ENCODE results near the gene TMEM266.

TMEM266 gene

DNA sequence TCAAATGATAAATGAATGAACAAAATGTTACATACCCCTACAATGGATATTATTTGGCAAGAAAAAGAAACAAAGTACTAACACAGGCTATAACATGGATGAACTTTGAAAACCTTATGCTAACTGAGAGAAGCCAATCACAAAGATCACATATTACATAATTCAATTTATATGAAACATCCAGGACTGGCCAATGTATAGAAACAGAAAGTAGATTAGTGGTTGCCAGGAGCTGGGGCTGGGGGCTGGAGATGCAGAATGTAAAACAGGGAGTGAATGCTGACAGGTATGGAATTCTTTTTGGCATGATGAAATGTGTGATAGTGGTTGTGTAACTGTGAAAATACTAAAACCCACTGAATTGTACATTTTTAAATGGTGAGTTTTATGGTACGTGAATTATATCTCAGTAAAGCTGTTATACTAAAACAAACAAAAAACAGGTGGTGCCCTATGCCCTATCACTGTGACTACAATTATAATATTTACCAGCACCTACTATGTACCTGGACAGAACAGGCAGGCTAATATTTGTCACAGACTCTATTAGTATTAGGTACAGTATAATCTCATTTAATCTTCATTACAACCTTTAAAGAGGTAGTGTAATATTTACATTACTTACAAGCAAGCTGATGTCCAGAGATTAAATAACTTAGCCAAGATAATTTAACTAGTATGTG lies 161.4 kb downstream of the TMEM266 start:
- peaks cover 17% of the 10 kb centered on the region; the same call in 1 of the 2 replicates for H3K9me3 ChIP-seq
- no peak overlapping the region for H3K27ac ChIP-seq
- no peak overlapping the region for H3K4me2 ChIP-seq
- TF ChIP-seq Cebpa-rat (IDR thresholded peaks at IDR 0.05) = no peak
- no peaks in the 10 kb centered on the region for H3K27me3 ChIP-seq
- no peak overlapping the region for H3K4me3 ChIP-seq
- no peak overlapping the region for H3K9ac ChIP-seq
- no peaks in the 10 kb centered on the region for H3K4me1 ChIP-seq
- H4K20me1 ChIP-seq = no peaks in the 10 kb centered on the region
- H3K36me3 ChIP-seq = peaks cover 88% of the 10 kb centered on the region

DNA sequence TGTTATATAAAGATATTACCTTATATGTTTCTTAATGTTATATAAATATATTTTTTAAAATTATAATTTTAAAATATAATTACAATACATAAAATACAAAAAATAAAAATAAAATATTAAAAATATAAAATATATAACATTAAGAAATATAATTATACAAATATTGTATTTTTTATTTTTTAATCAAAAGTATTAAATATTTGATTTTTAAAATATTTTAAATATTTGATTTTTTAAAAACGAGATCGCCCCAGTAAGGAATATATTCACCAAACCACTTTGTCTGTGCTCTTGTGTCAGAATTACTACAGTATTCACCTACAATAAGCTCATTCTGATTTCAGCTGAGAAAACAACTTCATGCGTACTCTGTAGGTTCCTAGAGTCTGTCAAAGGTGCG lies 162.4 kb downstream of the TMEM266 start:
- no peak overlapping the region for H3K9ac ChIP-seq
- H3K27me3 ChIP-seq = no peaks in the 10 kb centered on the region
- H3K4me1 ChIP-seq = no peaks in the 10 kb centered on the region
- H3K27ac ChIP-seq = no peak overlapping the region
- no peak overlapping the region for H3K4me2 ChIP-seq
- peaks cover 88% of the 10 kb centered on the region for H3K36me3 ChIP-seq
- no peaks in the 10 kb centered on the region for H4K20me1 ChIP-seq
- TF ChIP-seq Cebpa-rat (IDR thresholded peaks at IDR 0.05) = no peak
- H3K9me3 ChIP-seq = peaks cover 17% of the 10 kb centered on the region; the same call in 1 of the 2 replicates
- H3K4me3 ChIP-seq = no peak overlapping the region

- H3K27me3 ChIP-seq = no peaks in the 10 kb centered on the region
- H3K27ac ChIP-seq = no peak overlapping the region
- no peak overlapping the region for H3K4me3 ChIP-seq
- H4K20me1 ChIP-seq = no peaks in the 10 kb centered on the region
- H3K4me1 ChIP-seq = no peaks in the 10 kb centered on the region
- H3K9me3 ChIP-seq = peaks cover 17% of the 10 kb centered on the region; the same call in 1 of the 2 replicates
- no peak for TF ChIP-seq Cebpa-rat (IDR thresholded peaks at IDR 0.05)
- H3K36me3 ChIP-seq = peaks cover 86% of the 10 kb centered on the region
- no peak overlapping the region for H3K4me2 ChIP-seq
- no peak overlapping the region for H3K9ac ChIP-seq
These were observed 163.7 kb downstream of the TMEM266 start for GRCh38 chr15:76223521-76223920.

GRCh38 chr15:76229266-76229665 lies 169.5 kb downstream of the TMEM266 start:
- Histone ChIP-seq H3K27ac (no peak overlapping the region), H4K20me1 (peaks cover 5% of the 10 kb centered on the region; the same call in 1 of the 2 replicates), H3K36me3 (peaks cover 71% of the 10 kb centered on the region), H3K4me3 (no peak overlapping the region), H3K4me2 (no peak overlapping the region), H3K9me3 (no peaks in the 10 kb centered on the region), H3K9ac (no peak overlapping the region), H3K27me3 (no peaks in the 10 kb centered on the region), H3K4me1 (no peaks in the 10 kb centered on the region)
- TF ChIP-seq Cebpa-rat (IDR thresholded peaks at IDR 0.05) = no peak

GRCh38 chr15:76233921-76234320 lies 174.1 kb downstream of the TMEM266 start:
- Histone ChIP-seq H3K4me1 (no peaks in the 10 kb centered on the region), H3K36me3 (peaks cover 29% of the 10 kb centered on the region), H3K4me3 (no peak overlapping the region), H4K20me1 (peaks cover 32% of the 10 kb centered on the region), H3K9me3 (no peaks in the 10 kb centered on the region), H3K4me2 (no peak overlapping the region), H3K27me3 (no peaks in the 10 kb centered on the region), H3K27ac (no peak overlapping the region), H3K9ac (no peak overlapping the region)
- TF ChIP-seq Cebpa-rat (IDR thresholded peaks at IDR 0.05) = no peak

GRCh38 chr15:76234337-76234889 lies 174.6 kb downstream of the TMEM266 start:
- TF ChIP-seq Cebpa-rat (IDR thresholded peaks at IDR 0.05) = no peak
- Histone ChIP-seq H3K4me2 (no peak overlapping the region), H3K4me1 (no peaks in the 10 kb centered on the region), H3K9ac (no peak overlapping the region), H3K27ac (no peak overlapping the region), H3K27me3 (no peaks in the 10 kb centered on the region), H3K36me3 (peaks cover 24% of the 10 kb centered on the region), H3K4me3 (no peak overlapping the region), H4K20me1 (peaks cover 32% of the 10 kb centered on the region), H3K9me3 (no peaks in the 10 kb centered on the region)

GRCh38 chr15:76235186-76235826 lies 175.5 kb downstream of the TMEM266 start:
- peaks cover 18% of the 10 kb centered on the region for H3K36me3 ChIP-seq
- H3K27ac ChIP-seq = no peak overlapping the region
- peaks cover 32% of the 10 kb centered on the region for H4K20me1 ChIP-seq
- H3K9ac ChIP-seq = no peak overlapping the region
- no peaks in the 10 kb centered on the region for H3K27me3 ChIP-seq
- H3K9me3 ChIP-seq = no peaks in the 10 kb centered on the region
- H3K4me3 ChIP-seq = no peak overlapping the region
- no peak overlapping the region for H3K4me2 ChIP-seq
- H3K4me1 ChIP-seq = no peaks in the 10 kb centered on the region
- no peak for TF ChIP-seq Cebpa-rat (IDR thresholded peaks at IDR 0.05)

DNA sequence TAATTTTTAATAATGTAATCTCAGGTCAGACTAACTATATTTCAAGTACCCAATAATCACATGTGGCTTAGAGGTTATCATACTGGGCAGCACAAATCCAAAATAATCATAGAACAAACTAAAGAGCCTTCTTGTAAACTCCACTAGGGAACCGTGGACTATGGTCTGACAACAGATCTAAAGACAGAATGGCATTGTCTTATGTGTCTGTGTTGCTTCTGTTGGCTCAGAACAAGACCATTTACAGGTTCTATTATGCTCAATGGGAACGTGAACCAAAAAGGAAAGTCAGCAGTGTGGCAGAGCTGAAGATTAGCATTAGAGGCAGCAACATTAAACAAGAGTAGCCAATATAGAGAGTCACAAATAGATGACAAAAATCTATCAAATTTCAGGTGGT lies 176.6 kb downstream of the TMEM266 start:
- H3K27me3 ChIP-seq = no peaks in the 10 kb centered on the region
- TF ChIP-seq Cebpa-rat (IDR thresholded peaks at IDR 0.05) = no peak
- H3K9ac ChIP-seq = no peak overlapping the region
- H3K4me3 ChIP-seq = no peak overlapping the region
- H3K9me3 ChIP-seq = no peaks in the 10 kb centered on the region
- no peak overlapping the region for H3K4me2 ChIP-seq
- peaks cover 13% of the 10 kb centered on the region for H3K36me3 ChIP-seq
- no peak overlapping the region for H3K27ac ChIP-seq
- peaks cover 32% of the 10 kb centered on the region for H4K20me1 ChIP-seq
- no peaks in the 10 kb centered on the region for H3K4me1 ChIP-seq

GRCh38 chr15:76239786-76240185 lies 180.0 kb downstream of the TMEM266 start:
- Histone ChIP-seq H3K27me3 (no peaks in the 10 kb centered on the region), H3K4me3 (no peak overlapping the region), H3K27ac (no peak overlapping the region), H3K4me2 (no peak overlapping the region), H3K9me3 (0 out of 2 replicates have a peak, but pooled peaks cover 4% of the 10 kb centered on the region), H4K20me1 (peaks cover 21% of the 10 kb centered on the region), H3K9ac (no peak overlapping the region), H3K36me3 (peaks cover 23% of the 10 kb centered on the region), H3K4me1 (no peaks in the 10 kb centered on the region)
- TF ChIP-seq Cebpa-rat (IDR thresholded peaks at IDR 0.05) = no peak

GRCh38 chr15:76245072-76245610 lies 185.4 kb downstream of the TMEM266 start:
- Histone ChIP-seq H3K27ac (no peak overlapping the region), H4K20me1 (0 out of 2 replicates have a peak, but pooled peaks cover 16% of the 10 kb centered on the region), H3K4me3 (no peak overlapping the region), H3K4me2 (no peak overlapping the region), H3K9me3 (0 out of 2 replicates have a peak, but pooled peaks cover 4% of the 10 kb centered on the region), H3K9ac (no peak overlapping the region), H3K27me3 (no peaks in the 10 kb centered on the region), H3K36me3 (peaks cover 27% of the 10 kb centered on the region), H3K4me1 (no peaks in the 10 kb centered on the region)
- TF ChIP-seq Cebpa-rat (IDR thresholded peaks at IDR 0.05) = no peak

Data from BLaER1 (cell line).